GM19438 (cell line): ENCODE results near the gene PCDHGA6.

Experiments
- ATAC-seq: cut with Tn5 transposase; IDR thresholded peaks from one replicate; pipeline ENCODE4 v1.9.1; 2021; ENCODE audit warnings: low read depth; ENCODE audit not compliant: unreplicated experiment

The PCDHGA6 gene

DNA sequence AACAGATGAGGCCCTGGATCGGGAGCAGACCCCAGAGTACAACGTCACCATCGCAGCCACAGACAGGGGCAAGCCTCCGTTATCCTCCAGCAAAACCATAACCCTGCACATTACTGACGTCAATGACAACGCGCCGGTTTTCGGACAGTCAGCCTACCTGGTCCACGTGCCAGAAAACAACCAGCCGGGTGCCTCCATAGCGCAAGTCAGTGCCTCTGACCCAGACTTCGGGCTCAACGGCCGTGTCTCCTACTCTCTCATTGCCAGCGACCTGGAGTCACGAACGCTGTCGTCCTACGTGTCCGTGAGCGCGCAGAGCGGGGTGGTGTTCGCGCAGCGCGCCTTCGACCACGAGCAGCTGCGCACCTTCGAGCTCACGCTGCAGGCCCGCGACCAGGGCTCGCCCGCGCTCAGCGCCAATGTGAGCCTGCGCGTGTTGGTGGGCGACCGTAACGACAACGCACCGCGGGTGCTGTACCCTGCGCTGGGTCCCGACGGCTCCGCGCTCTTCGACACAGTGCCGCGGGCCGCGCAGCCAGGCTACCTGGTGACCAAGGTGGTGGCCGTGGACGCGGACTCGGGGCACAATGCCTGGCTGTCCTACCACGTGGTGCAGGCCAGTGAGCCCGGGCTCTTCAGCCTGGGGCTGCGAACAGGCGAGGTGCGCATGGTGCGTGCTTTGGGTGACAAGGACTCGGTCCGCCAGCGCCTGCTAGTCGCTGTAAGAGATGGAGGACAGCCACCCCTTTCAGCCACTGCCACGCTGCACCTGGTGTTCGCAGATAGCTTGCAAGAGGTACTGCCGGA, 45.6 kb downstream of the PCDHGA6 start:
- no peak for ATAC-seq

DNA sequence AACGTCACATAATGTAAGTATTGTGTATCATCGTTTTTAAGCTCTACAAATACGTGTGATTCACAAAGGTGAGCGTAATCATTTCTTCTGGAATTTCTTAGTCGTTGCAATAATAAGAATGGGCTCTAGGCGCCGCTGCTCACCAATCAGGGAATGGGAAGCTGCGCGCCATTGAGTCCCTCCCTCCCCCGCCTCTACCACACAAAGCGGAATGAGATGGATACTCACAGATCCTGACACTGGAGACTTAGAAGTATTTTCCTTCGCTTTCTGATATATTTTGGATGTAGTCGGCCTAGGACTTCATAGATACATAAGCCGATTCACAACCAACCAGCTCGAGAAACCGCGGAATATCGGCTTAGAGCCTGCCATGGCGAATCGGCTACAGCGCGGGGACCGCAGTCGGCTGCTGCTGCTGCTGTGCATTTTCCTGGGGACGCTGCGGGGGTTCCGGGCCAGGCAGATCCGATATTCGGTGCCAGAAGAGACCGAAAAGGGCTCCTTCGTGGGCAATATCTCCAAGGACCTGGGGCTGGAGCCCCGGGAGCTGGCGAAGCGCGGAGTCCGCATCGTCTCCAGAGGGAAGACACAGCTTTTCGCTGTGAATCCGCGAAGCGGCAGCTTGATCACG, 47.3 kb downstream of the PCDHGA6 start, which contains the start of gene PCDHGA11:
Gene PCDHGA11, plus strand, starts transcription at position 197 of the 634 bp plus-strand sequence. Its CDS starts 177 bp downstream, at position 374.
- ATAC-seq = no peak

DNA sequence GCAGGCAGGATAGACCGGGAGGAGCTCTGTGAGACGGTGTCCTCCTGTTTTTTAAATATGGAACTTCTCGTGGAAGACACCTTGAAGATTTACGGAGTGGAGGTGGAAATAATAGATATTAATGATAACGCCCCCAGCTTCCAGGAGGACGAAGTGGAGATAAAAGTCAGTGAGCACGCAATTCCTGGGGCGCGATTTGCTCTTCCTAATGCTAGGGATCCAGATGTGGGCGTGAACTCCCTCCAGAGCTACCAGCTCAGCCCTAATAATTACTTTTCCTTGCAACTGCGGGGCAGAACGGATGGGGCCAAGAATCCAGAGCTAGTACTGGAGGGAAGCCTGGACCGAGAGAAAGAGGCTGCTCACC, 47.8 kb downstream of the PCDHGA6 start:
- no peak for ATAC-seq

DNA sequence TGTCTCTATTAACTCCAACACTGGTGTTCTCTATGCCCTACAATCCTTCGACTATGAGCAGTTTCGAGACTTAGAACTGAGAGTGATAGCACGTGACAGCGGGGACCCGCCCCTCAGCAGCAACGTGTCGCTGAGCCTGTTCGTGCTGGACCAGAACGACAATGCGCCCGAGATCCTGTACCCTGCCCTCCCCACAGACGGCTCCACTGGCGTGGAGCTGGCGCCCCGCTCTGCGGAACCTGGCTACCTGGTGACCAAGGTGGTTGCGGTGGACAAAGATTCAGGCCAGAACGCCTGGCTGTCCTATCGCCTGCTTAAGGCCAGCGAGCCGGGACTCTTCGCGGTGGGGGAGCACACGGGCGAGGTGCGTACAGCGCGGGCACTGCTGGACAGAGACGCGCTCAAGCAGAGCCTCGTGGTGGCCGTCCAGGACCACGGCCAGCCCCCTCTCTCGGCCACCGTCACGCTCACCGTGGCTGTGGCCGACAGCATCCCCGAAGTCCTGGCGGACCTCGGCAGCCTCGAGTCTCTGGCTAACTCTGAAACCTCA, 49.1 kb downstream of the PCDHGA6 start:
- ATAC-seq = no peak

DNA sequence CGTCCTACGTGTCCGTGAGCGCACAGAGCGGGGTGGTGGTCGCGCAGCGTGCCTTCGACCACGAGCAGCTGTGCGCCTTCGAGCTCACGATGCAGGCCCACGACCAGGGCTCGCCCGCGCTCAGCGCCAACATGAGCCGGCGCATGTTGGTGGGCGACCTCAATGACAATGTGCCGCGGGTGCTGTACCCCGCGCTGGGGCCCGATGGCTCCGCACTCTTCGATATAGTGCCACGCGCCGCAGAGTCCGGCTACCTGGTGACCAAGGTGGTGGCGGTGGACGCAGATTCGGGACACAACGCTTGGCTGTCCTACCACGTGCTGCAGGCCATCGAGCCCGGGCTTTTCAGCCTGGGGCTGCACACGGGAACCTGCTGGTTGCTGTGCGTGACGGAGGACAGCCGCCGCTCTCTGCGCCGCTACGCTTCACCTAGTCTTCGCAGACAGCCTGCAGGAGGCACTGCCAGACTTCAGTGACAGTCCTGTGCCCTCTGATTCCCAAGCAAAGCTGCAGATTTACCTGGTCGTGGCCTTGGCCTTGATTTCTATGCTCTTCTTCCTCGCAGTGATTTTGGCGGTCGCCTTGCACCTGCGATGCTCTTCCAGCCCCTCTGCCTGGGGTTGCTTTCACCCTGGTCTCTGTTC, 54.2 kb downstream of the PCDHGA6 start:
- ATAC-seq = no peak
